GM18520 (cell line): ENCODE measurements around the gene ACP7.

ENCODE experiments used
- ATAC-seq: cut with Tn5 transposase; IDR thresholded peaks from one replicate; pipeline ENCODE4 v1.9.1; 2021; ENCODE audit not compliant: unreplicated experiment

ACP7 gene

GRCh38 chr19:39146686-39147450 is 62.7 kb downstream of the ACP7 start:
- ATAC-seq, result no peak

DNA sequence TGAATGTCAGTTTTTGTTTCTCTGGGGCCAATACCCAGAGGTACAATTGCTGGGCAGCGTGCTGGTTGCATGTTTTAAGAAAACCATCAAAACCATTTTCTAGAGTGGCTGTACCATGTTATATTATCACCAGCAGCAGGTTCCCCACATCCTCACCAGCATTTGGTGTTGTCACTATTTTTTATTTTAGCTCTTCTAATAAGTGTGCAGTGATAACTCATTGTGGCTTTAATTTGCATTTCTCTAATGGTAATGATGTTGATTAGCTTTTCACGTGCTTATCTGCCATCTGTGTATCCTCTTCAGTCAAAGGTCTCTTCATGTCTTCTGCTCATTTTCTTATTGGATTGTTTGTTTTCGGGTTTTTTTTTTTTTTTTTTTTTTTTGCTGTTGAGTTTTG is 63.3 kb downstream of the ACP7 start:
- ATAC-seq, result no peak

DNA sequence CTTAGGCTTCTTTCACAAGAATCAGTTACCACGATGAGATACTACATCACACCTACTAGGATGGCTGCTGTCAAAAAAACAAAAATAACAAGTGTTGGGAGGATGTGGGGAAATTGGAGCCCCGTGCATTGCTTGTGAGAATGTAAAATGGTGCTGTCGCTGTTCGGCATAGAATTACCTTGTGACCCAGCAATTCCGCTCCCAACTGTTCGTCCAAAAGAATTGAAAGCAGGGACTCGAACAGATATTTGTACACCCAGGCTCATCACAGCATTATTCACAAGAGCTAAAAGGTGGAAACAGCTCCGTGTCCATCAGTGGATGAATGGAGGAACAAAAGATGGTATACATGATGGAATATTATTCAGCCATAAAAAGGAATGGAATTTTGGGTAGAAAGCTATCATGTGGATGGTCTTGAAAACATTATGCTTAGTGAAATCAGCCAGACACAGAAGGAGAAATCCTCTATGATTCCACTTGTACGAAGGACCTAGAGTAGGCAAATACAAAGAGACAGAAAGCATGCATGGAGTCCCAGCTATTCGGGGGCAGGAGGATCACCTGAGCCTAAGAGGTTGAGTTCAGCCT is 64.9 kb downstream of the ACP7 start:
- no peak for ATAC-seq

GRCh38 chr19:39150235-39150634 is 66.1 kb downstream of the ACP7 start:
- no peak for ATAC-seq

- no peak for ATAC-seq
These were observed 66.8 kb downstream of the ACP7 start for GRCh38 chr19:39150807-39151600.

GRCh38 chr19:39152066-39152465 is 67.9 kb downstream of the ACP7 start:
- ATAC-seq, result no peak

- ATAC-seq, result no peak
These were observed 70.0 kb downstream of the ACP7 start for GRCh38 chr19:39154100-39154628.

- no peak for ATAC-seq
These were observed 70.5 kb downstream of the ACP7 start for GRCh38 chr19:39154629-39155100.

- ATAC-seq, result no peak
These were observed 71.0 kb downstream of the ACP7 start for GRCh38 chr19:39155114-39155700.

- no peak for ATAC-seq
These were observed 71.6 kb downstream of the ACP7 start for GRCh38 chr19:39155741-39156140.

GRCh38 chr19:39156326-39157230 is 72.4 kb downstream of the ACP7 start:
- ATAC-seq, result no peak

- ATAC-seq, result no peak
These were observed 73.3 kb downstream of the ACP7 start for GRCh38 chr19:39157275-39157996.

- no peak for ATAC-seq
These were observed 73.8 kb downstream of the ACP7 start for GRCh38 chr19:39157997-39158389.

DNA sequence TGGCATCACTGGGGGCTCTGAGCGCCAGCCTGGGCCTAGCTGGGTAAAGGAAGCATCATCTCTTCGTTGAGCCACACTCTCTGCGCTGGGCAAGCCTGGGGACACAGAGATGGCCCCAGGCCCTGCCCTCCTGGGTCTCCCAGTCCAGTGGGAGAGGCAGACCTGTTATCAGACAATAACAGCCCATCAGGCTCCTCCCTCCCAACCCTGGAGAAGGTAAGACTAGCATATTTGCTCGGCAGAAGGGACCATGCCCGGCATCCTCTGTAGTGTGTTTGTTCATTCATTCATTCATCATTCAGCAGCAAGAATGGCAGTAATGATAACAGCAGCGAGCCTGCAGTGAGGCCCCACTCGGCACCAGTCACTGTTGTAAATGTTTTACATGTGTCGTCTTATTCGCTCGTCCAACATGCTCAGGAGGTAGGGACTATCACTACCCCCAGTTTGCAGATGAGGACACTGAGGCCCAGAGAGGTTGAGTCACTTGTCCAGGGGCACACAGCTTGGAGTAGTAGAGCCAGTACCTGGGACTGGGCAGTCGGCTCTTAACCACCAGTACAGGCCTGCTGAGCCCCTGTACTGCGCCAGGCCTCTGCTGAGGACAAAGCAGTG is 74.6 kb downstream of the ACP7 start:
- no peak for ATAC-seq

GRCh38 chr19:39160523-39160861 is 76.3 kb downstream of the ACP7 start:
- ATAC-seq, result no peak
